K562 (cell line): ENCODE results near the gene HRAS. TPM values are rescaled to one million over a fixed set of nuclear protein-coding genes. Genes with fewer than 3 reads are reported as not detected.

Experiments
- ATF6 ChIP-seq: sonication (generic); formaldehyde crosslinking; IDR thresholded peaks from 2 replicates; pipeline ENCODE4 v1.4.0; 2020; ENCODE audit warnings: mild to moderate bottlenecking, missing genetic modification reagents
- CREB3 ChIP-seq: fragments of 450-650 bp; conservative IDR thresholded peaks from 2 replicates; pipeline ENCODE4 v1.6.1; 2016; ENCODE audit warnings: missing genetic modification characterization, low read depth, mild to moderate bottlenecking, missing compliant biosample characterization, moderate library complexity
- HMGN3 ChIP-seq: IDR thresholded peaks from 2 replicates; pipeline ENCODE4 v1.6.1; 2011; ENCODE audit warnings: borderline replicate concordance, low read depth, mild to moderate bottlenecking, mixed read lengths, low read length; ENCODE audit not compliant: insufficient read length; ENCODE audit errors: extremely low read depth
- KLF13 ChIP-seq: fragments of 450-650 bp; IDR thresholded peaks from 2 replicates; pipeline ENCODE4 v1.6.1; 2016; ENCODE audit warnings: missing genetic modification characterization, low read depth, mild to moderate bottlenecking, missing compliant biosample characterization, moderate library complexity, borderline replicate concordance
- MBD2 ChIP-seq: sonication (generic); IDR thresholded peaks from 2 replicates; pipeline ENCODE4 v1.6.1; 2016; ENCODE audit warnings: low read depth, borderline replicate concordance
- PRDM10 ChIP-seq: fragments of 450-650 bp; IDR thresholded peaks from 2 replicates; pipeline ENCODE4 v1.6.1; 2018; ENCODE audit not compliant: partially characterized antibody
- REST ChIP-seq, 2 experiments: fragments of 450-650 bp; formaldehyde crosslinking in 1 of 2; IDR thresholded peaks; 2 replicates each; pipeline versions ENCODE4 v1.4.0 to v1.6.1; 2014 to 2020; ENCODE audit warnings: mild to moderate bottlenecking in 2 of 2, borderline replicate concordance in 1 of 2, low read depth in 1 of 2
- SMAD4 ChIP-seq: fragments of 250-450 bp; sonication (Bioruptor Pico); conservative IDR thresholded peaks from 2 replicates; pipeline ENCODE4 v1.8.0; 2021; ENCODE audit warnings: inconsistent platforms, mild to moderate bottlenecking, moderate library complexity
- SMARCC2 ChIP-seq: fragments of 450-650 bp; IDR thresholded peaks from 2 replicates; pipeline ENCODE4 v1.6.1; 2017; ENCODE audit warnings: antibody characterized with exemption, moderate library complexity, mild to moderate bottlenecking, low read depth
- TBP ChIP-seq: optimal IDR thresholded peaks from 2 replicates; pipeline ENCODE3; 2011; ENCODE audit warnings: low read depth, low read length, improper control_type of control experiment
- polyA plus RNA-seq, 8 experiments: library from polyadenylated mRNA; depleted of rRNA in 4 of 8; stranded (reverse) in 5 of 8; unstranded in 3 of 8; fragments of >200 nt; fragmentation: Nextera tagmentation in 2 of 8; fragmentation: Illumina TruSeq in 1 of 8; extraction: Ambion mirVana in 2 of 8; extraction: Trizol in 1 of 8; gene quantifications; 2 replicates each; pipeline versions ENCODE4 v1.2.1 to v1.2.3, GENCODE V29; 2011 to 2014; ENCODE audit warnings: inconsistent platforms in 1 of 8, missing spikeins in 1 of 8
- total RNA-seq, 7 experiments: library from RNA; depleted of rRNA in 6 of 7; stranded (reverse); fragments of >200 nt in 6 of 7; fragmentation: Illumina TruSeq in 2 of 7; extraction: Trizol in 2 of 7; gene quantifications; 2 replicates each; pipeline versions ENCODE4 v1.2.1 to v1.2.3, GENCODE V29; 2011 to 2021; ENCODE audit warnings: low replicate concordance in 1 of 7

The HRAS gene
- total and polyA plus RNA-seq, 9 of the 15 experiments (the other 6 are each of a cell fraction or from before 2014, with no cell fraction given), result 2.8 to 73.5 (median 29.6) TPM

- TF ChIP-seq CREB3 (tag) (no peak), REST (IDR thresholded peaks at IDR 0.05; ENCODE audit: borderline replicate concordance) (peak; percentile 96), REST (CRISPR knock-in tag; IDR thresholded peaks at IDR 0.05; ENCODE audit: low read depth) (peak; percentile 85), MBD2 (0 out of 2 replicates have a peak, but pooled peaks have one; percentile 28), KLF13 (tag) (peak; percentile 96), HMGN3 (peak; percentile 89), SMARCC2 (no peak), PRDM10 (peak; percentile 55), ATF6 (CRISPR knock-in tag) (peak; percentile 99), TBP (peak; percentile 51), SMAD4 (peak; percentile 96)
Measured at GRCh38 chr11:518463-519202, 16.7 kb downstream of the HRAS start (continued).
